ENCODE results near the gene OTUD5.

DNA sequence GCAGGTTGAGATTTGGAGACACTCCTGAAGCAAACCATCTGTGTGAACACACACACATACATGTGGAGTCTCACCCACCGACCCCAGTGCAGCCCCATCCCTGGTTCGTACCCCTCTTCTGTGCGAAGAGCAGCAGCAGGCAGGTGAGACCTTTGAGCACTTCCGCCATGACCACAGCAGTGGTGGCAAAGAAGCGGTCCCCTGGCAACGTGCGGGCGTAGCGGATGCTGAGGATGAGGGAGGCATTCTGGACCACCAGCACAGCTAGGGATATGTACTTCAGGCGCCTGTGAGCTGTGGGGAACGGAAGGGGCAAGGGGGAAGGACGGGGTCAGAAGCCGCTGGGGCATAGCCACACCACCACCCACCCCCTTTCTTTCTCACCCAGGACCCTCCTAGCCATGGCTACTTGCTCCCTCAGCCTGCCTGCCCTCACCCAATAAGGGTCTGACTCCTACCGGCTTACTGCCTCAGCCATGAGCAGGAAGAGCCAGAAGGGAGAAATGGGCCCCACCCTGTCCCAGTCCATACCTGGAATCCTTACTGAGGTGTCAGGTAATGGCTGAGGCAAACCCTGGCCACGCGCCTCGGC lies 47.6 kb downstream of the OTUD5 start:
- TF ChIP-seq CTCF (IDR thresholded peaks at IDR 0.05) (no peak), POLR2A (IDR thresholded peaks at IDR 0.05) (no peak), POLR2AphosphoS5 (IDR thresholded peaks at IDR 0.05) (no peak), EP300 (IDR thresholded peaks at IDR 0.05; ENCODE audit: low read depth) (no peak)
